A673 (cell line): ENCODE data around the gene RBM20. TPM values are rescaled to one million over a fixed set of nuclear protein-coding genes. Genes with fewer than 3 reads are reported as not detected.

Experiments used
- BruUV-seq: library from RNA; stranded (reverse); fragments of 400-500 nt; replicated peaks from 2 replicates; lab custom pipeline; 2021; lab: Mats Ljungman, UMichigan
- CTCF ChIA-PET: fragments of 300-600 bp; sonication (Branson Sonifier 250); formaldehyde crosslinking; loops from one replicate; lab custom pipeline; 2022; ENCODE audit warnings: antibody characterized with exemption; lab: Charles Lee
- POLR2A ChIA-PET: fragments of 300-600 bp; sonication (Branson Sonifier 250); formaldehyde crosslinking; loops from one replicate; lab custom pipeline; 2022; ENCODE audit warnings: antibody characterized with exemption; ENCODE audit not compliant: low non-redundant PET; lab: Charles Lee
- DNase-seq: peaks from one replicate; pipeline ENCODE4 v3.0.0-alpha.2; 2015; ENCODE audit warnings: low spot score
- H3K27ac ChIP-seq: fragments of 200-600 bp; sonication (generic); 2 replicates; pipeline ENCODE4 v1.5.1; 2016; ENCODE audit warnings: mixed run types, low read depth, mild to moderate bottlenecking, mixed read lengths, antibody characterized with exemption, low read length; ENCODE audit not compliant: poor library complexity, severe bottlenecking
- H3K27me3 ChIP-seq: fragments of 200-600 bp; sonication (generic); replicated peaks from 2 replicates; pipeline ENCODE4 v1.6.1; 2017; ENCODE audit warnings: mixed run types, low read depth, mild to moderate bottlenecking, mixed read lengths, antibody characterized with exemption, low read length; ENCODE audit not compliant: insufficient read depth, poor library complexity
- H3K36me3 ChIP-seq: fragments of 200-600 bp; sonication (generic); 2 replicates; pipeline ENCODE4 v1.6.1; 2016; ENCODE audit warnings: mixed run types, mild to moderate bottlenecking, mixed read lengths, antibody characterized with exemption, low read length; ENCODE audit not compliant: insufficient read depth, poor library complexity, severe bottlenecking
- H3K4me1 ChIP-seq: fragments of 200-600 bp; sonication (generic); 2 replicates; pipeline ENCODE4 v1.6.1; 2017; ENCODE audit warnings: mixed run types, mild to moderate bottlenecking, mixed read lengths, antibody characterized with exemption, low read length; ENCODE audit not compliant: insufficient read depth, poor library complexity, severe bottlenecking
- H3K4me3 ChIP-seq: fragments of 200-600 bp; sonication (generic); 2 replicates; pipeline ENCODE4 v1.5.1; 2016; ENCODE audit warnings: low read depth, mixed run types, mild to moderate bottlenecking, mixed read lengths, low read length; ENCODE audit not compliant: poor library complexity, severe bottlenecking
- H3K9me3 ChIP-seq: fragments of 200-600 bp; sonication (generic); 2 replicates; pipeline ENCODE4 v1.6.1; 2016; ENCODE audit warnings: mixed run types, low read depth, mild to moderate bottlenecking, mixed read lengths, antibody characterized with exemption, low read length; ENCODE audit not compliant: poor library complexity, severe bottlenecking
- EZH2 ChIP-seq: fragments of 200-600 bp; sonication (generic); IDR thresholded peaks from 2 replicates; pipeline ENCODE4 v1.6.1; 2017; ENCODE audit warnings: borderline replicate concordance, low read depth, mild to moderate bottlenecking, mixed read lengths, antibody characterized with exemption, low read length; ENCODE audit not compliant: poor library complexity, severe bottlenecking
- intact Hi-C: fragments of 100-400 bp; cut with micrococcal nuclease; formaldehyde crosslinking; loops from one replicate; pipeline ENCODE4 v1.10.0; 2022; ENCODE audit not compliant: unreplicated experiment
- total RNA-seq: library from RNA; stranded (reverse); gene quantifications from 2 replicates; pipeline ENCODE4 v1.2.3, GENCODE V29; 2021
- TF ChIP-seq, protein P1 (sequence below): fragments of 300-800, 200-600 bp; sonication (generic); conservative IDR thresholded peaks from 2 replicates; pipeline ENCODE4 v1.5.1; 2017; ENCODE audit warnings: low read depth, mild to moderate bottlenecking, antibody characterized with exemption, low read length, moderate library complexity, mixed read lengths

The RBM20 gene
- total RNA-seq, 1 experiment from 2014 or later, result 1.3 TPM

GRCh38 chr10:110755781-110756180, 111.6 kb downstream of the RBM20 start:
- CTCF ChIA-PET, result no interaction called here
- no peak overlapping the region for H3K27ac ChIP-seq
- BruUV-seq, result no TSS peak
- H3K36me3 ChIP-seq, result no peaks in the 10 kb centered on the region
- no peak for DNase-seq
- no peaks in the 10 kb centered on the region for H3K9me3 ChIP-seq
- no peak overlapping the region for H3K4me3 ChIP-seq
- intact Hi-C loops, result no loop called here
- H3K27me3 ChIP-seq, result no peaks in the 10 kb centered on the region
- no peak for TF ChIP-seq EZH2
- TF ChIP-seq, protein P1, sequence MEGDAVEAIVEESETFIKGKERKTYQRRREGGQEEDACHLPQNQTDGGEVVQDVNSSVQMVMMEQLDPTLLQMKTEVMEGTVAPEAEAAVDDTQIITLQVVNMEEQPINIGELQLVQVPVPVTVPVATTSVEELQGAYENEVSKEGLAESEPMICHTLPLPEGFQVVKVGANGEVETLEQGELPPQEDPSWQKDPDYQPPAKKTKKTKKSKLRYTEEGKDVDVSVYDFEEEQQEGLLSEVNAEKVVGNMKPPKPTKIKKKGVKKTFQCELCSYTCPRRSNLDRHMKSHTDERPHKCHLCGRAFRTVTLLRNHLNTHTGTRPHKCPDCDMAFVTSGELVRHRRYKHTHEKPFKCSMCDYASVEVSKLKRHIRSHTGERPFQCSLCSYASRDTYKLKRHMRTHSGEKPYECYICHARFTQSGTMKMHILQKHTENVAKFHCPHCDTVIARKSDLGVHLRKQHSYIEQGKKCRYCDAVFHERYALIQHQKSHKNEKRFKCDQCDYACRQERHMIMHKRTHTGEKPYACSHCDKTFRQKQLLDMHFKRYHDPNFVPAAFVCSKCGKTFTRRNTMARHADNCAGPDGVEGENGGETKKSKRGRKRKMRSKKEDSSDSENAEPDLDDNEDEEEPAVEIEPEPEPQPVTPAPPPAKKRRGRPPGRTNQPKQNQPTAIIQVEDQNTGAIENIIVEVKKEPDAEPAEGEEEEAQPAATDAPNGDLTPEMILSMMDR, result no peak
- POLR2A ChIA-PET, result no interaction called here
- peaks cover 15% of the 10 kb centered on the region for H3K4me1 ChIP-seq

- no peak overlapping the region for H3K27ac ChIP-seq
- H3K9me3 ChIP-seq, result no peaks in the 10 kb centered on the region
- no peak overlapping the region for H3K4me3 ChIP-seq
- ChIA-PET POLR2A (no interaction called here), CTCF (no interaction called here)
- no peaks in the 10 kb centered on the region for H3K36me3 ChIP-seq
- intact Hi-C loops, result no loop called here
- H3K27me3 ChIP-seq, result no peaks in the 10 kb centered on the region
- peaks cover 15% of the 10 kb centered on the region for H3K4me1 ChIP-seq
- DNase-seq, result no peak
- TF ChIP-seq EZH2, result no peak
- TF ChIP-seq, protein P1, result no peak
- no TSS peak for BruUV-seq
Measured at GRCh38 chr10:110756876-110757275, 112.7 kb downstream of the RBM20 start.

- intact Hi-C loops, result no loop called here
- H3K27ac ChIP-seq, result no peak overlapping the region
- H3K36me3 ChIP-seq, result no peaks in the 10 kb centered on the region
- TF ChIP-seq, protein P1, result no peak
- no peak for TF ChIP-seq EZH2
- CTCF ChIA-PET, result no interaction called here
- no peaks in the 10 kb centered on the region for H3K27me3 ChIP-seq
- H3K9me3 ChIP-seq, result no peaks in the 10 kb centered on the region
- POLR2A ChIA-PET, result no interaction called here
- no peak for DNase-seq
- no TSS peak for BruUV-seq
- peaks cover 15% of the 10 kb centered on the region for H3K4me1 ChIP-seq
- H3K4me3 ChIP-seq, result no peak overlapping the region
Measured at GRCh38 chr10:110757586-110757985, 113.5 kb downstream of the RBM20 start.
